Smooth muscle cell (in vitro differentiated cells): Measurements from ENCODE around the gene NPAS3. TPM values are rescaled to one million over a fixed set of nuclear protein-coding genes. Genes with fewer than 3 reads are reported as not detected.
A peak's percentile ranks its signal among the peaks of the same experiment; 100 is the strongest.

Experiments used
- DNase-seq: peaks from one replicate; lab custom pipeline; 2025; ENCODE audit not compliant: unreplicated experiment; lab: John Stamatoyannopoulos, UW
- H2AFZ ChIP-seq: fragments of 200-600 bp; sonication (generic); 2 replicates; pipeline ENCODE4 v1.6.0; 2016; ENCODE audit warnings: antibody characterized with exemption, low read depth, mild to moderate bottlenecking
- H3F3A ChIP-seq: fragments of 200-600 bp; sonication (generic); 2 replicates; pipeline ENCODE4 v1.6.0; 2017; ENCODE audit warnings: antibody characterized with exemption, low read depth
- H3K27ac ChIP-seq: fragments of 200-600 bp; sonication (generic); 2 replicates; pipeline ENCODE4 v1.5.1; 2016; ENCODE audit warnings: low read depth, mild to moderate bottlenecking
- H3K27me3 ChIP-seq: fragments of 200-600 bp; sonication (generic); 2 replicates; pipeline ENCODE4 v1.6.1; 2016; ENCODE audit warnings: low read depth, mild to moderate bottlenecking
- H3K36me3 ChIP-seq: fragments of 200-600 bp; sonication (generic); 2 replicates; pipeline ENCODE4 v1.5.1; 2016; ENCODE audit warnings: low read depth
- H3K4me1 ChIP-seq: fragments of 200-600 bp; sonication (generic); 2 replicates; pipeline ENCODE4 v1.5.1; 2016; ENCODE audit warnings: low read depth
- H3K4me2 ChIP-seq: fragments of 200-600 bp; sonication (generic); 2 replicates; pipeline ENCODE4 v1.6.0; 2016; ENCODE audit warnings: mild to moderate bottlenecking
- H3K4me3 ChIP-seq: fragments of 200-600 bp; sonication (generic); 2 replicates; pipeline ENCODE4 v1.5.1; 2016; ENCODE audit warnings: mild to moderate bottlenecking
- H3K79me2 ChIP-seq: fragments of 200-600 bp; sonication (generic); 2 replicates; pipeline ENCODE4 v1.6.0; 2016; ENCODE audit warnings: low read depth, mild to moderate bottlenecking
- H3K9ac ChIP-seq: fragments of 200-600 bp; sonication (generic); 2 replicates; pipeline ENCODE4 v1.6.0; 2016; ENCODE audit warnings: low read depth
- H3K9me3 ChIP-seq: fragments of 200-600 bp; sonication (generic); replicated peaks from 2 replicates; pipeline ENCODE4 v1.5.1; 2016; ENCODE audit warnings: low read depth
- H4K20me1 ChIP-seq: fragments of 200-600 bp; sonication (generic); 2 replicates; pipeline ENCODE4 v1.6.0; 2016; ENCODE audit warnings: low read depth
- WGBS: methylation state at CpG from one replicate; pipeline ENCODE4 v1.1.7; 2016; ENCODE audit warnings: low lambda C conversion rate; 5-methylcytosine and 5-hydroxymethylcytosine counted together
- polyA plus RNA-seq: library from polyadenylated mRNA; unstranded; fragments of >200 nt; fragmentation: Nextera tagmentation; extraction: Ambion mirVana; gene quantifications from 2 replicates; pipeline ENCODE4 v1.2.1, GENCODE V29; 2016
- total RNA-seq: library from RNA; depleted of rRNA; stranded (reverse); fragments of >200 nt; gene quantifications from 2 replicates; pipeline ENCODE4 v1.2.3, GENCODE V29; 2014
- TF ChIP-seq, protein P1 (sequence below): fragments of 200-600 bp; sonication (generic); IDR thresholded peaks from 2 replicates; pipeline ENCODE4 v1.5.1; 2017; ENCODE audit warnings: borderline replicate concordance, mild to moderate bottlenecking, antibody characterized with exemption; ENCODE audit not compliant: insufficient read depth, poor library complexity, severe bottlenecking

The NPAS3 gene
- total and polyA plus RNA-seq, 2 experiments from 2014 or later = 0.79 to 2.0 TPM

DNA sequence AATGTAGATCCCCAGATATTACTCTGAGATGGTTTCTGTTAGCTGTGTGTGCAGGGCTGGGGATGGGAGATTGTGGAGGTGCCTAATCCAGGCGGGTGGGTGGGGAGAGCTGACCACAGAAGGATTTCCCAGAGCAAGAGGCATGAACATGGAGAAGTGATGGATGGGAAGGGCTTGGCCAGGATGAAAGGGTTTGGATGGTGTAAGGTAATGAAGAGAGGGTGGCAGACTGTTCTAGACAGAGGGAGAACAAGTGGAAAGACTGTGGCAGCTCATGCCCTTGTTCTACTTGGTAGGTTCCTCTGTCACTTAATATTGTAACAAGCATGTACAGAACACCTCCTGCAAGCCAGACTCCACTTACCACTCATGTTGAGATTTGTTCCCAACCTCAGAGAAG lies 187.8 kb downstream of the NPAS3 start:
- no peak for DNase-seq
- Histone ChIP-seq H3K4me1 (no peaks in the 10 kb centered on the region), H3F3A (no peaks in the 10 kb centered on the region), H3K79me2 (no peaks in the 10 kb centered on the region), H3K27me3 (no peaks in the 10 kb centered on the region), H4K20me1 (no peaks in the 10 kb centered on the region), H3K4me3 (no peak overlapping the region), H3K27ac (no peak overlapping the region), H3K36me3 (no peaks in the 10 kb centered on the region), H2AFZ (no peak overlapping the region), H3K9ac (no peak overlapping the region), H3K9me3 (no peaks in the 10 kb centered on the region), H3K4me2 (no peak overlapping the region)
- TF ChIP-seq, protein P1, sequence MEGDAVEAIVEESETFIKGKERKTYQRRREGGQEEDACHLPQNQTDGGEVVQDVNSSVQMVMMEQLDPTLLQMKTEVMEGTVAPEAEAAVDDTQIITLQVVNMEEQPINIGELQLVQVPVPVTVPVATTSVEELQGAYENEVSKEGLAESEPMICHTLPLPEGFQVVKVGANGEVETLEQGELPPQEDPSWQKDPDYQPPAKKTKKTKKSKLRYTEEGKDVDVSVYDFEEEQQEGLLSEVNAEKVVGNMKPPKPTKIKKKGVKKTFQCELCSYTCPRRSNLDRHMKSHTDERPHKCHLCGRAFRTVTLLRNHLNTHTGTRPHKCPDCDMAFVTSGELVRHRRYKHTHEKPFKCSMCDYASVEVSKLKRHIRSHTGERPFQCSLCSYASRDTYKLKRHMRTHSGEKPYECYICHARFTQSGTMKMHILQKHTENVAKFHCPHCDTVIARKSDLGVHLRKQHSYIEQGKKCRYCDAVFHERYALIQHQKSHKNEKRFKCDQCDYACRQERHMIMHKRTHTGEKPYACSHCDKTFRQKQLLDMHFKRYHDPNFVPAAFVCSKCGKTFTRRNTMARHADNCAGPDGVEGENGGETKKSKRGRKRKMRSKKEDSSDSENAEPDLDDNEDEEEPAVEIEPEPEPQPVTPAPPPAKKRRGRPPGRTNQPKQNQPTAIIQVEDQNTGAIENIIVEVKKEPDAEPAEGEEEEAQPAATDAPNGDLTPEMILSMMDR = no peak
- WGBS = 94% methylated on average over 1 of the region's 1 CpG

DNA sequence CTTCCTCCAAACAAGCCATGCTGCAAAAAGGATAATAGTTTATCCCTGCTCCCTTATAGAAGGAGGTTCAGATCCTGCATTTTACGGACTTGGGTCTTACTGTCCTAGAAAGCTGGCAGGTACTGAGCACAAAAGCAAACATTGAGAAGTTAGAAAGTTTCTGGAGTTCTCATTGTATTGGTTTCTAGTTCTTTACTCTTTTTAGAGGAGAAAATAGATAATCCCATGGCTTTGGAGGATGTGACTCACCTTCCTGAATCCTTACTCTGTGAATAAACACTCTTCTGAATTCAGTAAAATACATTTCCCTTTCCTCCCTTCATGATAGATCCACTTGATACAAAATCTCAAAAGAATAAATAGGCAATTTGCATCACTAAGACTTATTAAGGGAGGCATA lies 188.9 kb downstream of the NPAS3 start:
- Histone ChIP-seq H3K27ac (no peak overlapping the region), H3K79me2 (no peaks in the 10 kb centered on the region), H3K4me3 (no peak overlapping the region), H3K4me2 (peak overlapping the region; percentile 17), H3K9me3 (no peaks in the 10 kb centered on the region), H3F3A (no peaks in the 10 kb centered on the region), H3K9ac (no peak overlapping the region), H2AFZ (peak overlapping the region; percentile 16), H4K20me1 (no peaks in the 10 kb centered on the region), H3K4me1 (no peaks in the 10 kb centered on the region), H3K27me3 (no peaks in the 10 kb centered on the region), H3K36me3 (no peaks in the 10 kb centered on the region)
- TF ChIP-seq, protein P1 = no peak
- 53% methylated on average over 1 of the region's 1 CpG for WGBS
- DNase-seq = no peak

DNA sequence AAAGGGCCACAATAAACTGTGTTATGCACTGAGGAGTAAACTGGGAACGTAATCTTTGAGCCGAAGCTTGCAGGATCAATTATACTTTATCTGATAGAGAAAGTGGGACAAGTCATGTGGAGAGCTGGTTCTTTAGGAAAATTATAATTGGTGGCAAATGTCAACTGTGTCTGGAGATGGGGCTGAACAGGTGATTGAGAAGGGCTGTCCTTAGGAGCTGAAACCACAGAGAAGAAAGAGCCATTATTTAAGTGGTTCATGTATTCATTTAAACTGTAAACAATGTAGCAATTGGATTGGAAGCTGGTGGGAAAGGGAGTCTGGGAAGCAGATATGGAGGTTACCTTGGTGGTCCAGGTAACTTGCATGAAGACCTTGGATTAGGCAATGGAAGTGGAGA lies 193.1 kb downstream of the NPAS3 start:
- Histone ChIP-seq H2AFZ (no peak overlapping the region), H3F3A (no peaks in the 10 kb centered on the region), H3K4me1 (no peaks in the 10 kb centered on the region), H4K20me1 (no peaks in the 10 kb centered on the region), H3K4me3 (no peak overlapping the region), H3K36me3 (no peaks in the 10 kb centered on the region), H3K9me3 (no peaks in the 10 kb centered on the region), H3K4me2 (no peak overlapping the region), H3K27me3 (no peaks in the 10 kb centered on the region), H3K27ac (no peak overlapping the region), H3K79me2 (no peaks in the 10 kb centered on the region), H3K9ac (no peak overlapping the region)
- DNase-seq = no peak
- TF ChIP-seq, protein P1 = no peak
- 84% methylated on average over 2 of the region's 2 CpGs for WGBS

DNA sequence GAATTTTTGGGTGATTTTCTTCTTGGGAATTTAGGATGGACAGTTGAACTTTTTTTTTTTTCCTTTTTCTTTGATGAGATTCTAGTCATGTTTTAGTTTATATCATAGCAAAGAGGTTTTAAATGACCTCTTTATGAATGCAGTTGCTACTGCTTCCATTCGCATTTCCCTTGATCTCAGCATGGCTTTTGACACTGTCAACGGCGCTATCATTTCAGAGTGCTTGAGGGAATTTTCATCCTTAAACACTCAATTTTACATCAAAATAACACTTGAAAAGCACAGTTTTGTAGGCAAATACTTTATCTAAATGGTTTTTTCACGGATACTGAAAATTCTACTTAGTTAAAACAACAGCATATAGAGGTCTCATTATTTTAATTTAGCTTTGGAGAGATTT lies 195.5 kb downstream of the NPAS3 start:
- Histone ChIP-seq H3F3A (no peaks in the 10 kb centered on the region), H3K27ac (no peak overlapping the region), H3K27me3 (no peaks in the 10 kb centered on the region), H3K4me1 (no peaks in the 10 kb centered on the region), H3K36me3 (no peaks in the 10 kb centered on the region), H3K79me2 (no peaks in the 10 kb centered on the region), H3K9me3 (no peaks in the 10 kb centered on the region), H3K4me3 (no peak overlapping the region), H3K9ac (no peak overlapping the region), H3K4me2 (no peak overlapping the region), H2AFZ (no peak overlapping the region), H4K20me1 (no peaks in the 10 kb centered on the region)
- no peak for DNase-seq
- 36% methylated on average over 4 of the region's 4 CpGs for WGBS
- TF ChIP-seq, protein P1 = no peak
